WTC11 (cell line): ENCODE data around the gene SYNE4. TPM values are rescaled to one million over a fixed set of nuclear protein-coding genes. Genes with fewer than 3 reads are reported as not detected.

Experiments
- EMX1 ChIP-seq: fragments of 250-450 bp; sonication (Bioruptor Pico); IDR thresholded peaks from 2 replicates; pipeline ENCODE4 v1.8.0; 2021; ENCODE audit warnings: mild to moderate bottlenecking
- ETV6 ChIP-seq: sonication (generic); formaldehyde crosslinking; IDR thresholded peaks from 2 replicates; pipeline ENCODE4 v1.8.1; 2022; ENCODE audit warnings: mild to moderate bottlenecking, missing genetic modification reagents
- FOXP1 ChIP-seq: sonication (generic); formaldehyde crosslinking; IDR thresholded peaks from 2 replicates; pipeline ENCODE4 v1.8.0; 2022; ENCODE audit warnings: missing genetic modification reagents, mild to moderate bottlenecking, moderate library complexity, borderline replicate concordance
- GRHL2 ChIP-seq: fragments of 250-450 bp; sonication (Bioruptor Pico); IDR thresholded peaks from 2 replicates; pipeline ENCODE4 v1.8.0; 2022; ENCODE audit warnings: mild to moderate bottlenecking, moderate library complexity; ENCODE audit not compliant: insufficient replicate concordance, severe bottlenecking
- IRF2 ChIP-seq: sonication (generic); formaldehyde crosslinking; IDR thresholded peaks from 2 replicates; pipeline ENCODE4 v1.8.0; 2022; ENCODE audit warnings: low read depth, missing genetic modification reagents, borderline replicate concordance
- JAZF1 ChIP-seq: fragments of 250-450 bp; sonication (Bioruptor Pico); IDR thresholded peaks from 2 replicates; pipeline ENCODE4 v1.9.0; 2021; ENCODE audit warnings: moderate library complexity, mild to moderate bottlenecking, inconsistent platforms
- MXD4 ChIP-seq: fragments of 250-450 bp; sonication (Bioruptor Pico); IDR thresholded peaks from 2 replicates; pipeline ENCODE4 v1.8.0; 2021; ENCODE audit warnings: mild to moderate bottlenecking, moderate library complexity, borderline replicate concordance
- MYBL2 ChIP-seq: sonication (generic); formaldehyde crosslinking; IDR thresholded peaks from 2 replicates; pipeline ENCODE4 v1.8.1; 2023; ENCODE audit warnings: mild to moderate bottlenecking, moderate library complexity, missing genetic modification reagents
- NFYB ChIP-seq: sonication (generic); formaldehyde crosslinking; conservative IDR thresholded peaks from 2 replicates; pipeline ENCODE4 v1.8.0; 2022; ENCODE audit warnings: low read depth, missing genetic modification reagents
- NR2C2 ChIP-seq: sonication (generic); formaldehyde crosslinking; IDR thresholded peaks from 2 replicates; pipeline ENCODE4 v1.8.0; 2022; ENCODE audit warnings: mild to moderate bottlenecking, missing genetic modification reagents
- SMAD4 ChIP-seq: sonication (generic); formaldehyde crosslinking; IDR thresholded peaks from 2 replicates; pipeline ENCODE4 v1.8.0; 2022; ENCODE audit warnings: mild to moderate bottlenecking, missing genetic modification reagents
- STAT6 ChIP-seq: sonication (generic); formaldehyde crosslinking; conservative IDR thresholded peaks from 2 replicates; pipeline ENCODE4 v1.8.1; 2023; ENCODE audit warnings: mild to moderate bottlenecking, low read depth, missing genetic modification reagents, moderate library complexity
- ZNF263 ChIP-seq: sonication (generic); formaldehyde crosslinking; IDR thresholded peaks from 2 replicates; pipeline ENCODE4 v1.8.1; 2022; ENCODE audit warnings: low read depth, mild to moderate bottlenecking, moderate library complexity, missing genetic modification reagents
- ZNF396 ChIP-seq: fragments of 250-450 bp; sonication (Bioruptor Pico); IDR thresholded peaks from 2 replicates; pipeline ENCODE4 v1.8.0; 2021; ENCODE audit warnings: mild to moderate bottlenecking, moderate library complexity, borderline replicate concordance
- ZNF423 ChIP-seq: fragments of 250-450 bp; sonication (Bioruptor Pico); IDR thresholded peaks from 2 replicates; pipeline ENCODE4 v2.1.2; 2022; ENCODE audit warnings: mild to moderate bottlenecking, moderate library complexity
- total RNA-seq: library from RNA; stranded (reverse); gene quantifications from 3 replicates; pipeline ENCODE4 v1.2.3, GENCODE V29; 2021
- TF ChIP-seq, protein P1 (sequence below): sonication (generic); formaldehyde crosslinking; IDR thresholded peaks from 2 replicates; pipeline ENCODE4 v1.8.1; 2022; ENCODE audit warnings: mild to moderate bottlenecking, missing genetic modification reagents, moderate library complexity, borderline replicate concordance
- TF ChIP-seq, protein P2 (sequence below): fragments of 250-450 bp; sonication (Bioruptor Pico); IDR thresholded peaks from 2 replicates; pipeline ENCODE4 v1.9.0; 2021; ENCODE audit warnings: mild to moderate bottlenecking, borderline replicate concordance
- TF ChIP-seq, protein P3 (sequence below): sonication (generic); formaldehyde crosslinking; IDR thresholded peaks from 2 replicates; pipeline ENCODE4 v1.8.1; 2023; ENCODE audit warnings: mild to moderate bottlenecking, missing genetic modification reagents, moderate library complexity
- TF ChIP-seq, protein P4 (sequence below): sonication (generic); formaldehyde crosslinking; IDR thresholded peaks from 2 replicates; pipeline ENCODE4 v1.8.1; 2022; ENCODE audit warnings: low read depth, mild to moderate bottlenecking, moderate library complexity, missing genetic modification reagents, borderline replicate concordance
- TF ChIP-seq, protein P5 (sequence below): sonication (generic); formaldehyde crosslinking; IDR thresholded peaks from 2 replicates; pipeline ENCODE4 v1.8.0; 2023; ENCODE audit warnings: missing genetic modification reagents
- TF ChIP-seq, protein P6 (sequence below): sonication (generic); formaldehyde crosslinking; IDR thresholded peaks from 2 replicates; pipeline ENCODE4 v1.8.0; 2022; ENCODE audit warnings: mild to moderate bottlenecking, missing genetic modification reagents
- TF ChIP-seq, protein P7 (sequence below): fragments of 250-450 bp; sonication (Bioruptor Pico); IDR thresholded peaks from 2 replicates; pipeline ENCODE4 v1.8.0; 2021; ENCODE audit warnings: mild to moderate bottlenecking
- TF ChIP-seq, protein P8 (sequence below): sonication (generic); formaldehyde crosslinking; IDR thresholded peaks from 2 replicates; pipeline ENCODE4 v1.8.1; 2022; ENCODE audit warnings: low read depth, missing genetic modification reagents, borderline replicate concordance

SYNE4 gene
- total RNA-seq, 1 experiment from 2014 or later: 17.6 TPM

- TF ChIP-seq GRHL2 (no peak), ZNF423 (CRISPR knock-in tag) (no peak), MYBL2 (CRISPR knock-in tag) (no peak), NFYB (CRISPR knock-in tag) (no peak), SMAD4 (CRISPR knock-in tag) (peak; percentile 47; the same call in 1 of the 2 replicates), NR2C2 (no peak), ZNF263 (CRISPR knock-in tag) (no peak), ZNF396 (CRISPR knock-in tag) (no peak), ETV6 (no peak), STAT6 (CRISPR knock-in tag) (no peak), IRF2 (no peak), MXD4 (CRISPR knock-in tag) (no peak), FOXP1 (CRISPR knock-in tag) (no peak), JAZF1 (CRISPR knock-in tag) (no peak), EMX1 (CRISPR knock-in tag) (no peak)
- TF ChIP-seq, protein P1, sequence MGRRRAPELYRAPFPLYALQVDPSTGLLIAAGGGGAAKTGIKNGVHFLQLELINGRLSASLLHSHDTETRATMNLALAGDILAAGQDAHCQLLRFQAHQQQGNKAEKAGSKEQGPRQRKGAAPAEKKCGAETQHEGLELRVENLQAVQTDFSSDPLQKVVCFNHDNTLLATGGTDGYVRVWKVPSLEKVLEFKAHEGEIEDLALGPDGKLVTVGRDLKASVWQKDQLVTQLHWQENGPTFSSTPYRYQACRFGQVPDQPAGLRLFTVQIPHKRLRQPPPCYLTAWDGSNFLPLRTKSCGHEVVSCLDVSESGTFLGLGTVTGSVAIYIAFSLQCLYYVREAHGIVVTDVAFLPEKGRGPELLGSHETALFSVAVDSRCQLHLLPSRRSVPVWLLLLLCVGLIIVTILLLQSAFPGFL: no peak
- TF ChIP-seq, protein P2, sequence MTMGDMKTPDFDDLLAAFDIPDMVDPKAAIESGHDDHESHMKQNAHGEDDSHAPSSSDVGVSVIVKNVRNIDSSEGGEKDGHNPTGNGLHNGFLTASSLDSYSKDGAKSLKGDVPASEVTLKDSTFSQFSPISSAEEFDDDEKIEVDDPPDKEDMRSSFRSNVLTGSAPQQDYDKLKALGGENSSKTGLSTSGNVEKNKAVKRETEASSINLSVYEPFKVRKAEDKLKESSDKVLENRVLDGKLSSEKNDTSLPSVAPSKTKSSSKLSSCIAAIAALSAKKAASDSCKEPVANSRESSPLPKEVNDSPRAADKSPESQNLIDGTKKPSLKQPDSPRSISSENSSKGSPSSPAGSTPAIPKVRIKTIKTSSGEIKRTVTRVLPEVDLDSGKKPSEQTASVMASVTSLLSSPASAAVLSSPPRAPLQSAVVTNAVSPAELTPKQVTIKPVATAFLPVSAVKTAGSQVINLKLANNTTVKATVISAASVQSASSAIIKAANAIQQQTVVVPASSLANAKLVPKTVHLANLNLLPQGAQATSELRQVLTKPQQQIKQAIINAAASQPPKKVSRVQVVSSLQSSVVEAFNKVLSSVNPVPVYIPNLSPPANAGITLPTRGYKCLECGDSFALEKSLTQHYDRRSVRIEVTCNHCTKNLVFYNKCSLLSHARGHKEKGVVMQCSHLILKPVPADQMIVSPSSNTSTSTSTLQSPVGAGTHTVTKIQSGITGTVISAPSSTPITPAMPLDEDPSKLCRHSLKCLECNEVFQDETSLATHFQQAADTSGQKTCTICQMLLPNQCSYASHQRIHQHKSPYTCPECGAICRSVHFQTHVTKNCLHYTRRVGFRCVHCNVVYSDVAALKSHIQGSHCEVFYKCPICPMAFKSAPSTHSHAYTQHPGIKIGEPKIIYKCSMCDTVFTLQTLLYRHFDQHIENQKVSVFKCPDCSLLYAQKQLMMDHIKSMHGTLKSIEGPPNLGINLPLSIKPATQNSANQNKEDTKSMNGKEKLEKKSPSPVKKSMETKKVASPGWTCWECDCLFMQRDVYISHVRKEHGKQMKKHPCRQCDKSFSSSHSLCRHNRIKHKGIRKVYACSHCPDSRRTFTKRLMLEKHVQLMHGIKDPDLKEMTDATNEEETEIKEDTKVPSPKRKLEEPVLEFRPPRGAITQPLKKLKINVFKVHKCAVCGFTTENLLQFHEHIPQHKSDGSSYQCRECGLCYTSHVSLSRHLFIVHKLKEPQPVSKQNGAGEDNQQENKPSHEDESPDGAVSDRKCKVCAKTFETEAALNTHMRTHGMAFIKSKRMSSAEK: no peak
- TF ChIP-seq, protein P3, sequence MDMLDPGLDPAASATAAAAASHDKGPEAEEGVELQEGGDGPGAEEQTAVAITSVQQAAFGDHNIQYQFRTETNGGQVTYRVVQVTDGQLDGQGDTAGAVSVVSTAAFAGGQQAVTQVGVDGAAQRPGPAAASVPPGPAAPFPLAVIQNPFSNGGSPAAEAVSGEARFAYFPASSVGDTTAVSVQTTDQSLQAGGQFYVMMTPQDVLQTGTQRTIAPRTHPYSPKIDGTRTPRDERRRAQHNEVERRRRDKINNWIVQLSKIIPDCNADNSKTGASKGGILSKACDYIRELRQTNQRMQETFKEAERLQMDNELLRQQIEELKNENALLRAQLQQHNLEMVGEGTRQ: no peak
- TF ChIP-seq, protein P4, sequence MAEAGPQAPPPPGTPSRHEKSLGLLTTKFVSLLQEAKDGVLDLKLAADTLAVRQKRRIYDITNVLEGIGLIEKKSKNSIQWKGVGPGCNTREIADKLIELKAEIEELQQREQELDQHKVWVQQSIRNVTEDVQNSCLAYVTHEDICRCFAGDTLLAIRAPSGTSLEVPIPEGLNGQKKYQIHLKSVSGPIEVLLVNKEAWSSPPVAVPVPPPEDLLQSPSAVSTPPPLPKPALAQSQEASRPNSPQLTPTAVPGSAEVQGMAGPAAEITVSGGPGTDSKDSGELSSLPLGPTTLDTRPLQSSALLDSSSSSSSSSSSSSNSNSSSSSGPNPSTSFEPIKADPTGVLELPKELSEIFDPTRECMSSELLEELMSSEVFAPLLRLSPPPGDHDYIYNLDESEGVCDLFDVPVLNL (CRISPR knock-in tag): no peak
- TF ChIP-seq, protein P5, sequence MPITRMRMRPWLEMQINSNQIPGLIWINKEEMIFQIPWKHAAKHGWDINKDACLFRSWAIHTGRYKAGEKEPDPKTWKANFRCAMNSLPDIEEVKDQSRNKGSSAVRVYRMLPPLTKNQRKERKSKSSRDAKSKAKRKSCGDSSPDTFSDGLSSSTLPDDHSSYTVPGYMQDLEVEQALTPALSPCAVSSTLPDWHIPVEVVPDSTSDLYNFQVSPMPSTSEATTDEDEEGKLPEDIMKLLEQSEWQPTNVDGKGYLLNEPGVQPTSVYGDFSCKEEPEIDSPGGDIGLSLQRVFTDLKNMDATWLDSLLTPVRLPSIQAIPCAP (CRISPR knock-in tag): no peak
- TF ChIP-seq, protein P6, sequence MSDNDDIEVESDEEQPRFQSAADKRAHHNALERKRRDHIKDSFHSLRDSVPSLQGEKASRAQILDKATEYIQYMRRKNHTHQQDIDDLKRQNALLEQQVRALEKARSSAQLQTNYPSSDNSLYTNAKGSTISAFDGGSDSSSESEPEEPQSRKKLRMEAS: no peak
- TF ChIP-seq, protein P7, sequence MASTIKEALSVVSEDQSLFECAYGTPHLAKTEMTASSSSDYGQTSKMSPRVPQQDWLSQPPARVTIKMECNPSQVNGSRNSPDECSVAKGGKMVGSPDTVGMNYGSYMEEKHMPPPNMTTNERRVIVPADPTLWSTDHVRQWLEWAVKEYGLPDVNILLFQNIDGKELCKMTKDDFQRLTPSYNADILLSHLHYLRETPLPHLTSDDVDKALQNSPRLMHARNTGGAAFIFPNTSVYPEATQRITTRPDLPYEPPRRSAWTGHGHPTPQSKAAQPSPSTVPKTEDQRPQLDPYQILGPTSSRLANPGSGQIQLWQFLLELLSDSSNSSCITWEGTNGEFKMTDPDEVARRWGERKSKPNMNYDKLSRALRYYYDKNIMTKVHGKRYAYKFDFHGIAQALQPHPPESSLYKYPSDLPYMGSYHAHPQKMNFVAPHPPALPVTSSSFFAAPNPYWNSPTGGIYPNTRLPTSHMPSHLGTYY: no peak
- TF ChIP-seq, protein P8, sequence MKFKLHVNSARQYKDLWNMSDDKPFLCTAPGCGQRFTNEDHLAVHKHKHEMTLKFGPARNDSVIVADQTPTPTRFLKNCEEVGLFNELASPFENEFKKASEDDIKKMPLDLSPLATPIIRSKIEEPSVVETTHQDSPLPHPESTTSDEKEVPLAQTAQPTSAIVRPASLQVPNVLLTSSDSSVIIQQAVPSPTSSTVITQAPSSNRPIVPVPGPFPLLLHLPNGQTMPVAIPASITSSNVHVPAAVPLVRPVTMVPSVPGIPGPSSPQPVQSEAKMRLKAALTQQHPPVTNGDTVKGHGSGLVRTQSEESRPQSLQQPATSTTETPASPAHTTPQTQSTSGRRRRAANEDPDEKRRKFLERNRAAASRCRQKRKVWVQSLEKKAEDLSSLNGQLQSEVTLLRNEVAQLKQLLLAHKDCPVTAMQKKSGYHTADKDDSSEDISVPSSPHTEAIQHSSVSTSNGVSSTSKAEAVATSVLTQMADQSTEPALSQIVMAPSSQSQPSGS (CRISPR knock-in tag): no peak
Measured at GRCh38 chr19:35975608-35976214, 32.9 kb downstream of the SYNE4 start (continued).
